ENCODE data around the gene PNMA8B. TPM values are rescaled to one million over a fixed set of nuclear protein-coding genes. Genes with fewer than 3 reads are reported as not detected.

Gene PNMA8B
- total RNA-seq, 1 donor, result 0.43 TPM

DNA sequence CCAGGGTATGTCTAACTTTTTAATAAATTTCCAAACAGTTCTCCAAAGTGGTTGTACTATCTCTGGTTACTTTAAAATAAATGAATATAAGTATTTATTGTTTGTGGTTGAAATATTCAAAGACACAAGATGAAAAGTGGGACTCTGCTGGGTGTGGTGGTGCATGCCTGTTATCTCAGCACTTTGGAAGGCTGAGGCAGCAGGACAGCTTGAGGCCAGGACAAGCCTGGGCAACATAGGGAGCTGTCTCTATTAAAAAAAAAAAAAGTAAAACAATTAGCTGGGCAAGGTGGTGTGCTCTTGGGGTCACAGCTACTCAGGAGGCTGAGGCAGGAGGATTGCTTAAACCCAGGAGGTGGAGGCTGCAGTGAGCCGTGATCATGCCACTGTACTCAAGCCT lies 34.7 kb downstream of the PNMA8B start:
- DNase-seq (ENCODE audit: low read depth), result no peak
- no peak overlapping the region for H3K4me3 ChIP-seq (ENCODE audit: low read depth, low read length)
- TF ChIP-seq, protein P1, sequence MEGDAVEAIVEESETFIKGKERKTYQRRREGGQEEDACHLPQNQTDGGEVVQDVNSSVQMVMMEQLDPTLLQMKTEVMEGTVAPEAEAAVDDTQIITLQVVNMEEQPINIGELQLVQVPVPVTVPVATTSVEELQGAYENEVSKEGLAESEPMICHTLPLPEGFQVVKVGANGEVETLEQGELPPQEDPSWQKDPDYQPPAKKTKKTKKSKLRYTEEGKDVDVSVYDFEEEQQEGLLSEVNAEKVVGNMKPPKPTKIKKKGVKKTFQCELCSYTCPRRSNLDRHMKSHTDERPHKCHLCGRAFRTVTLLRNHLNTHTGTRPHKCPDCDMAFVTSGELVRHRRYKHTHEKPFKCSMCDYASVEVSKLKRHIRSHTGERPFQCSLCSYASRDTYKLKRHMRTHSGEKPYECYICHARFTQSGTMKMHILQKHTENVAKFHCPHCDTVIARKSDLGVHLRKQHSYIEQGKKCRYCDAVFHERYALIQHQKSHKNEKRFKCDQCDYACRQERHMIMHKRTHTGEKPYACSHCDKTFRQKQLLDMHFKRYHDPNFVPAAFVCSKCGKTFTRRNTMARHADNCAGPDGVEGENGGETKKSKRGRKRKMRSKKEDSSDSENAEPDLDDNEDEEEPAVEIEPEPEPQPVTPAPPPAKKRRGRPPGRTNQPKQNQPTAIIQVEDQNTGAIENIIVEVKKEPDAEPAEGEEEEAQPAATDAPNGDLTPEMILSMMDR (IDR thresholded peaks at IDR 0.05; ENCODE audit: insufficient read depth, low read depth, low read length), result no peak

DNA sequence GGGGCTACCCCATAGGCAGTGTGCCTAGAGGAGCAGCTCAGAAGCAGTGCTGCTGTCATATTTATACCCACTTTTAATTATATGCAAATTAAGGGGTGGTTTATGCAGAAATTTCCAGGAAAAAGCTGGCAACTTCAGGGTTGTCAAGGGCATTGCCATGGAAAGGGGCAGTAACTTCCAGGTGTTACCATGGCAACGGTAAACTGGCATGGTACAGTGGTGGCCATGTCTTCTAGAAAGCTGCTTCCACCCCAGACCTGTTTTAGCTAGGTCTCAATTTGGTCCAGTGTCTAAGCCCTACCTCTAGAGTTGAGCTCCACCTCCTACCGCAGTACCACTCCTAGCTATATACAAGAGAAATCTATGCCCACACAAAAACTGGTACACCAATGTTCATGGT lies 35.6 kb downstream of the PNMA8B start:
- TF ChIP-seq, protein P1 (IDR thresholded peaks at IDR 0.05; ENCODE audit: insufficient read depth, low read depth, low read length), result no peak
- DNase-seq (ENCODE audit: low read depth), result no peak

DNA sequence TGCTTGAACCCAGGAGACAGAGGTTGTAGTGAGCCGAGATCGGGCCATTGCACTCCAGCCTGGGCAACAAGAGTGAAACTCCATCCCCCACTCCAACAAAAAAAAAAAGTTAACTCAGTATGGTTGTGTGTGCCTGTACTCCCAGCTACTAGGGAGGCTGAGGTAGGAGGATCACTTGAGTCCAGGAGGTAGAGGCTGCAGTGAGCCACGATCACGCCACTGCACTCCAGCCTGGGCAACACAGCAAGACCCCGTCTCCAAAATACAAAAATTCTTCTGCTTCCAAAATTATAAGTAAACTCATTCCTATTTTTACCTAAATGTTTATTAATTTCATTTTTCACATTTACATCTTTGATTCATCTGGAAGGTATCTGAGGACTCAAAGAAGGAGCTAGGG lies 38.7 kb downstream of the PNMA8B start:
- no peak for DNase-seq (ENCODE audit: low read depth)
- TF ChIP-seq, protein P1 (IDR thresholded peaks at IDR 0.05; ENCODE audit: insufficient read depth, low read depth, low read length), result no peak
- H3K4me3 ChIP-seq (ENCODE audit: low read depth, low read length), result no peak overlapping the region

More for the DNA sequence above, 35.6 kb downstream of the PNMA8B start:
- H3K4me3 ChIP-seq (ENCODE audit: low read depth, low read length), result no peak overlapping the region

DNA sequence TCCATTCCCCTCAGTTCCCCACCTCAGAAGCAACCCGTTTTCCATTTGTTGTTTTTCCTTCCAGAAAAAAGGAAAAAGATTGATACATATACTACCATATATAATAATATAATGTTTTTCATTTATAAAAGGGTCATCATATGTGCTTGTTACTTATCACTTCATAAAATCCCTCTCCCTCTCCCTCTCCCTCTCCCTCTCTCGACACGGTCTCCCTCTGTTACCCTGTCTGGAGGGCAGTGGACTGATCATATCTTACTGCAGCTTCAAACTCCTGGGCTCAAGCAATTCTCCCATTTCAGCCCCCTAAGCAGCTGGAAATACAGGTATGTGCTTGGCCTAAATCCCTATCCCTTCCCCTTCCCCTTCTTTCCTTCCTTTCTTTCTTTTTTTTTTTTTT lies 41.4 kb downstream of the PNMA8B start:
- no peak for DNase-seq (ENCODE audit: low read depth)
- TF ChIP-seq, protein P1 (IDR thresholded peaks at IDR 0.05; ENCODE audit: insufficient read depth, low read depth, low read length), result no peak
- H3K4me3 ChIP-seq (ENCODE audit: low read depth, low read length), result no peak overlapping the region

DNA sequence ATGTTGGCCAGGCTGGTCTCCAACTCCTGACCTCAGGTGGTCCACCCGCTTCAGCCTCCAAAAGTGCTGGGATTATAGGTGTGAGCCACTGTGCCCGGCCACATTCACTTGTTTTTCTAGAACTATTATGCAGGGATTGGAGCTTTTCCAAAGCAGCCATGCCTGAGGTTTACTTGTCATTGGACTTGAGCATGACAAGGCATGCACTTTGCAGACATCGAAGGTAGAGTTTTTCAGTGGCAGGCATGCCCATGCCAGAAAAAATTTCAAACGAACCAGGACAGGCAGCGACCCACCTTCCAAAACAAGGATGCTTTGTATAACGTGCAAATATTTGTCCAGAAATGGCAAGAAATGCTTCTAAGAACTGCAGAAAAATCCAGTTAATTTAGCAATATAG lies 42.0 kb downstream of the PNMA8B start:
- H3K4me3 ChIP-seq (ENCODE audit: low read depth, low read length), result no peak overlapping the region
- TF ChIP-seq, protein P1 (IDR thresholded peaks at IDR 0.05; ENCODE audit: insufficient read depth, low read depth, low read length), result no peak
- no peak for DNase-seq (ENCODE audit: low read depth)

DNA sequence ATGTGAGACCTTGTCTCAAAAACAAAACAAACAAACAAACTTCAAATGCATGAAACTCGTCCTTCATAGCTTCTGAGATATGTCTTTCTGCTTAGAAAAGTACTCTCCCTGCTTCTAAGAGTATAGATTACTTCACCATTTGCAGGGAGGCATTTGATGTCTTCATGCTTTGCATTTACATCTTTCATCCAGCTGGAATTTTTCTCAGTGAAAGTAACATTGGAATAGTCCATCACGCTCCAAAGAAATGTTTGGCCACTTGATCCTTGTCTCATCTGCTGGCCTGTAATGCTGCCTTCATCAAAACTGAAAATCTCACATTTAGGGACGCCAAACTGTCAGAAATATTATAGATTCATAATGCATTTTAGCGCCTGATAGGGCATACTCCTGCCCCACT lies 43.5 kb downstream of the PNMA8B start:
- no peak for DNase-seq (ENCODE audit: low read depth)
- H3K4me3 ChIP-seq (ENCODE audit: low read depth, low read length), result no peak overlapping the region
- TF ChIP-seq, protein P1 (IDR thresholded peaks at IDR 0.05; ENCODE audit: insufficient read depth, low read depth, low read length), result no peak

DNA sequence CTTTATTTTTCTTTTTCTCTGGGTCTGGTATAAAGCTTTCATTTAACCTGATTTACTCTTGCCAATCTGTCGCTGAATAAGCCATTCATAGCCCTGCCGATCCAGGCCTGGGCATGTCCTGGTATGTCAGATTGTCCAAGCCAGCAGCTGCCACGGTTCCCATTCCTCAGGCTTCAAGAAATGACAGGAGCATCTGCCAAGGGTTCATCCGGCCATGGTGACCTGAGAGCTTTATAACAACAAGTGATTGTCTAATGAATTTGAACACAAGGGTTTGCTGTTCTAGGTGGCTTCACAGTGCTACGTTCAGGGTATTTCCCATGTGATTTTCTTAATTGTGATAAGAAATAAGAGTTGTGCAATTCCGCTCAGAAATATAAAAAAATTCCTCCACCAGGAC lies 44.3 kb downstream of the PNMA8B start:
- TF ChIP-seq, protein P1 (IDR thresholded peaks at IDR 0.05; ENCODE audit: insufficient read depth, low read depth, low read length), result no peak
- DNase-seq (ENCODE audit: low read depth), result no peak
- no peak overlapping the region for H3K4me3 ChIP-seq (ENCODE audit: low read depth, low read length)

Measured in fibroblast of villous mesenchyme (primary cell).